Measurements from ENCODE around the gene ZC3H12A. TPM values are rescaled to one million over a fixed set of nuclear protein-coding genes. Genes with fewer than 3 reads are reported as not detected.

The ZC3H12A gene
- total and polyA plus RNA-seq, 2 of the 4 experiments (the other 2 are of a cell fraction), result 3.8 to 14.2 TPM

- Histone ChIP-seq H3K79me1 (ENCODE audit: low read depth in 1 of 2, low read length in 2 of 2) (peaks cover 24 to 47% of the 10 kb centered on the region in 2 experiments; a peak in 3 of 4 replicates), H2AK9ac (replicated peaks; ENCODE audit: low read depth, low read length, poor library complexity) (no peak overlapping the region), H3K23ac (ENCODE audit: low read depth, low read length) (no peak overlapping the region), H3K9ac (ENCODE audit: low read depth, low read length) (no peak overlapping the region), H4K8ac (ENCODE audit: low read depth in 2 of 2, low read length in 2 of 2) (no peak overlapping the region), H3K27ac (ENCODE audit: insufficient read depth, low read length) (no peak overlapping the region), H3K14ac (replicated peaks; ENCODE audit: low read depth, low read length) (no peak overlapping the region), H4K91ac (ENCODE audit: insufficient read depth, low read depth, low read length) (no peak overlapping the region), H3K4me3 (ENCODE audit: insufficient read depth, low read depth, low read length) (no peak overlapping the region), H3K27me3 (ENCODE audit: control insufficient read depth, insufficient read depth, low read length) (no peaks in the 10 kb centered on the region), H3K4me1 (ENCODE audit: control insufficient read depth, insufficient read depth, low read length) (peaks cover 46% of the 10 kb centered on the region), H3K18ac (ENCODE audit: low read depth, low read length) (no peak overlapping the region), H4K5ac (ENCODE audit: low read depth, low read length) (no peak overlapping the region), H2BK15ac (ENCODE audit: low read depth, low read length) (no peak overlapping the region), H3K36me3 (ENCODE audit: control insufficient read depth, insufficient read depth, low read length) (peaks cover 53% of the 10 kb centered on the region), H3K9me1 (ENCODE audit: insufficient read depth, low read length) (peaks cover 6% of the 10 kb centered on the region; the same call in 1 of the 2 replicates), H3K56ac (ENCODE audit: extremely low read depth, insufficient read depth, low read length) (no peak overlapping the region), H4K20me1 (ENCODE audit: insufficient read depth, low read length) (peaks cover 8% of the 10 kb centered on the region), H2BK120ac (ENCODE audit: low read depth, low read length) (no peak overlapping the region), H3K4me2 (ENCODE audit: low read depth, low read length) (no peak overlapping the region), H2BK20ac (ENCODE audit: low read depth, low read length) (no peak overlapping the region), H2AK5ac (ENCODE audit: low read depth, low read length) (no peak overlapping the region), H3K4ac (ENCODE audit: low read depth, low read length) (no peak overlapping the region), H3K9me3 (ENCODE audit: control insufficient read depth, insufficient read depth, low read length) (no peaks in the 10 kb centered on the region), H2BK5ac (ENCODE audit: low read depth, low read length, poor library complexity, severe bottlenecking) (no peak overlapping the region), H2AFZ (replicated peaks; ENCODE audit: low read length, poor library complexity) (no peak overlapping the region)
- TF ChIP-seq ELK1 (IDR thresholded peaks at IDR 0.05; ENCODE audit: borderline replicate concordance, low read depth, low read length) (no peak), USF2 (IDR thresholded peaks at IDR 0.05; ENCODE audit: low read depth, low read length) (no peak), RCOR1 (IDR thresholded peaks at IDR 0.05; ENCODE audit: insufficient replicate concordance, low read length) (no peak), NFE2L2 (IDR thresholded peaks at IDR 0.05; ENCODE audit: low read depth, low read length) (no peak), SMC3 (IDR thresholded peaks at IDR 0.05; ENCODE audit: low read depth, low read length) (no peak), MAFK (IDR thresholded peaks at IDR 0.05; ENCODE audit: low read depth, low read length) (no peak), CTCF (conservative IDR thresholded peaks at IDR 0.05; ENCODE audit: low read depth, low read length) (no peak), CEBPB (IDR thresholded peaks at IDR 0.05; ENCODE audit: low read depth, low read length) (no peak)
- 97% methylated on average over 7 of the region's 18 CpGs; no CpG with 5 or more reads in 1 of the 2 experiments for WGBS, 2 experiments (ENCODE audit: extremely low coverage in 2 of 2, insufficient read length in 1 of 2)
- ATAC-seq (ENCODE audit: low read depth), result no peak
- POLR2A ChIA-PET (ENCODE audit: unreplicated experiment), result no interaction called here
- CTCF ChIA-PET, result no interaction called here
- no TSS peak for BruUV-seq (replicated peaks)
- dilution Hi-C loops (cut with HindIII; ENCODE audit: low sequenced_read_pairs, unreplicated experiment) (no loop called here), intact Hi-C loops (cut with micrococcal nuclease) (no loop called here), in situ Hi-C loops (cut with MboI; ENCODE audit: low sequenced_read_pairs) (no loop called here)
- DNase-seq, result no peak
Observed at GRCh38 chr1:37482004-37482785, 7.8 kb downstream of the ZC3H12A start.

Data from IMR-90 (cell line).